ENCODE results near the gene ARID5B. TPM values are rescaled to one million over a fixed set of nuclear protein-coding genes. Genes with fewer than 3 reads are reported as not detected.
A peak's percentile ranks its signal among the peaks of the same experiment; 100 is the strongest.

Gene ARID5B
- total RNA-seq, 4 donors from 2014 or later = 10.5 to 167 (median 29.4) TPM

GRCh38 chr10:62031507-62031906 lies 130.0 kb downstream of the ARID5B start:
- Histone ChIP-seq H3K36me3 (no peaks in the 10 kb centered on the region), H3K27me3 (no peaks in the 10 kb centered on the region), H3K4me1 (no peaks in the 10 kb centered on the region), H3K9me3 (no peaks in the 10 kb centered on the region), H3K4me3 (no peak overlapping the region), H3K27ac (peak overlapping the region in 1 of 4 donors; percentile 38)
- DNase-seq = no peak
- no peak for TF ChIP-seq CTCF (IDR thresholded peaks at IDR 0.05)
- no peak for TF ChIP-seq POLR2A (IDR thresholded peaks at IDR 0.05)

- no peak for DNase-seq
- no peak for TF ChIP-seq CTCF (IDR thresholded peaks at IDR 0.05)
- no peak for TF ChIP-seq POLR2A (IDR thresholded peaks at IDR 0.05)
- Histone ChIP-seq H3K4me3 (no peak overlapping the region), H3K9me3 (no peaks in the 10 kb centered on the region), H3K36me3 (no peaks in the 10 kb centered on the region), H3K27ac (peak overlapping the region in 1 of 4 donors; percentile 21), H3K4me1 (peaks cover 0 to 12% (median 6%) of the 10 kb centered on the region in 4 donors), H3K27me3 (no peaks in the 10 kb centered on the region)
Observed at GRCh38 chr10:62033125-62033524, 131.6 kb downstream of the ARID5B start.

- H3K27me3 ChIP-seq = no peaks in the 10 kb centered on the region
- no peak for TF ChIP-seq CTCF (IDR thresholded peaks at IDR 0.05)
- TF ChIP-seq POLR2A (IDR thresholded peaks at IDR 0.05) = no peak
- peaks cover 0 to 23% (median 13%) of the 10 kb centered on the region in 4 donors for H3K4me1 ChIP-seq
- no peak overlapping the region for H3K27ac ChIP-seq
- H3K4me3 ChIP-seq = no peak overlapping the region
- no peaks in the 10 kb centered on the region for H3K36me3 ChIP-seq
- no peaks in the 10 kb centered on the region for H3K9me3 ChIP-seq
- DNase-seq = no peak
Observed at GRCh38 chr10:62034096-62034640, 132.7 kb downstream of the ARID5B start.

GRCh38 chr10:62036186-62037081 lies 134.9 kb downstream of the ARID5B start:
- Histone ChIP-seq H3K9me3 (no peaks in the 10 kb centered on the region), H3K27me3 (no peaks in the 10 kb centered on the region), H3K27ac (peak overlapping the region; percentile 41 to 72 (median 61)), H3K4me1 (peaks cover 0 to 30% (median 15%) of the 10 kb centered on the region in 4 donors), H3K36me3 (no peaks in the 10 kb centered on the region), H3K4me3 (no peak overlapping the region)
- no peak for DNase-seq
- TF ChIP-seq POLR2A (IDR thresholded peaks at IDR 0.05) (no peak), CTCF (IDR thresholded peaks at IDR 0.05) (no peak)

GRCh38 chr10:62037166-62037831 lies 135.8 kb downstream of the ARID5B start:
- Histone ChIP-seq H3K4me3 (no peak overlapping the region), H3K9me3 (no peaks in the 10 kb centered on the region), H3K27ac (peak overlapping the region; percentile 41 to 72 (median 61)), H3K27me3 (no peaks in the 10 kb centered on the region), H3K4me1 (peaks cover 0 to 30% (median 15%) of the 10 kb centered on the region in 4 donors), H3K36me3 (no peaks in the 10 kb centered on the region)
- DNase-seq = no peak
- TF ChIP-seq CTCF (IDR thresholded peaks at IDR 0.05) (no peak), POLR2A (IDR thresholded peaks at IDR 0.05) (no peak)

All from Peyer's patch (tissue), 4 donors.